Lower leg skin (tissue), 4 donors: ENCODE data around the gene RAB7A. TPM values are rescaled to one million over a fixed set of nuclear protein-coding genes. Genes with fewer than 3 reads are reported as not detected.

Experiments used
- DNase-seq, 2 donors: peaks; one replicate each; pipeline ENCODE4 v3.0.0-alpha.2; 2019; ENCODE audit warnings: low spot score in 2 of 2
- H3K4me3 ChIP-seq: fragments of 200-600 bp; sonication (generic); 2 replicates; pipeline ENCODE4 v1.5.1; 2017; ENCODE audit warnings: mild to moderate bottlenecking, low read depth; ENCODE audit not compliant: poor library complexity, severe bottlenecking
- POLR2A ChIP-seq, 2 donors: fragments of 450-650 bp; IDR thresholded peaks; one replicate each; pipeline ENCODE4 v1.6.1; 2016 to 2017; ENCODE audit warnings: antibody characterized with exemption in 2 of 2, mild to moderate bottlenecking in 1 of 2, moderate library complexity in 1 of 2
- WGBS, 2 donors: methylation state at CpG; one replicate each; pipeline ENCODE4 v1.1.5; 2018; 5-methylcytosine and 5-hydroxymethylcytosine counted together
- intact Hi-C: fragments of 100-400 bp; cut with DNase I; formaldehyde crosslinking; loops from one replicate; pipeline ENCODE4 v1.15.0; 2023; ENCODE audit warnings: low total_unique reads
- total RNA-seq, 4 donors: library from RNA; depleted of rRNA; stranded (reverse); fragments of >200 nt; gene quantifications; one replicate each; pipeline ENCODE4 v1.1.0, GENCODE V29; 2016
- TF ChIP-seq, protein P1 (sequence below), 3 donors: fragments of 450-650 bp; IDR thresholded peaks; one replicate each; pipeline ENCODE4 v1.5.1; 2016; ENCODE audit warnings: antibody characterized with exemption in 3 of 3, mild to moderate bottlenecking in 3 of 3, moderate library complexity in 2 of 3

The RAB7A gene
- total RNA-seq, 4 donors from 2014 or later, result 82.0 to 127 (median 114) TPM

DNA sequence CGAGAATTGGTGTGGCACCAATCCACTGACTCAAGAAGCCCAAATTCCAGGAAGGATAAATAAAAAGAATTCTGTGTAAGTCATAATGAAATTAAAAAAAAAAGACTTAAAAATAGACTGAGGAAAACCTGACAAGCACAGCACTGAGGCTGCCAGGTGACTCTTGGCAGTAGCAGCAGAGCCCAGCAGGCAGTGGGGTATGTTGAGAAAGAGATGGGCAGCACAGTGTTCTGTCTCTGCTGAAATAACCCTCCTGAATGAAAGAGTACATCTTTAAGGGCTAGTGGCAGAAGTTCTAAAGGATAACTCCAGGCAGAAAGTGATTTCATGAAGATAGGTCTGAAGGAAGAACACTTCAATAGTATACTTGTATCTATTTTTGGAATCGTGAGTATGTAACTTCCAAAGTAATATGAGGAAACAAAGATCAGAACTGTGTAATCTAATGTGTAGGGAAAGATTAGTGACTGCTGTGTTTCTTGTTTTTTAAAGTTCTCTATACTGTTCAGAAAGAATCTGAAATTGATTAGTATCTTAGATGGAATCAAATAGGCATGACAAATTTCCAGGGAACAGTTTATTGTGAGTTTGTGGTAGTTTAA is 75.9 kb downstream of the RAB7A start:
- no peak overlapping the region for H3K4me3 ChIP-seq
- 46 to 52% methylated on average over 2 of the region's 2 CpGs for WGBS, 2 donors
- no peak for DNase-seq
- intact Hi-C loops, result no loop called here
- no peak for TF ChIP-seq POLR2A (IDR thresholded peaks at IDR 0.05)
- TF ChIP-seq, protein P1, sequence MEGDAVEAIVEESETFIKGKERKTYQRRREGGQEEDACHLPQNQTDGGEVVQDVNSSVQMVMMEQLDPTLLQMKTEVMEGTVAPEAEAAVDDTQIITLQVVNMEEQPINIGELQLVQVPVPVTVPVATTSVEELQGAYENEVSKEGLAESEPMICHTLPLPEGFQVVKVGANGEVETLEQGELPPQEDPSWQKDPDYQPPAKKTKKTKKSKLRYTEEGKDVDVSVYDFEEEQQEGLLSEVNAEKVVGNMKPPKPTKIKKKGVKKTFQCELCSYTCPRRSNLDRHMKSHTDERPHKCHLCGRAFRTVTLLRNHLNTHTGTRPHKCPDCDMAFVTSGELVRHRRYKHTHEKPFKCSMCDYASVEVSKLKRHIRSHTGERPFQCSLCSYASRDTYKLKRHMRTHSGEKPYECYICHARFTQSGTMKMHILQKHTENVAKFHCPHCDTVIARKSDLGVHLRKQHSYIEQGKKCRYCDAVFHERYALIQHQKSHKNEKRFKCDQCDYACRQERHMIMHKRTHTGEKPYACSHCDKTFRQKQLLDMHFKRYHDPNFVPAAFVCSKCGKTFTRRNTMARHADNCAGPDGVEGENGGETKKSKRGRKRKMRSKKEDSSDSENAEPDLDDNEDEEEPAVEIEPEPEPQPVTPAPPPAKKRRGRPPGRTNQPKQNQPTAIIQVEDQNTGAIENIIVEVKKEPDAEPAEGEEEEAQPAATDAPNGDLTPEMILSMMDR (IDR thresholded peaks at IDR 0.05), result no peak

DNA sequence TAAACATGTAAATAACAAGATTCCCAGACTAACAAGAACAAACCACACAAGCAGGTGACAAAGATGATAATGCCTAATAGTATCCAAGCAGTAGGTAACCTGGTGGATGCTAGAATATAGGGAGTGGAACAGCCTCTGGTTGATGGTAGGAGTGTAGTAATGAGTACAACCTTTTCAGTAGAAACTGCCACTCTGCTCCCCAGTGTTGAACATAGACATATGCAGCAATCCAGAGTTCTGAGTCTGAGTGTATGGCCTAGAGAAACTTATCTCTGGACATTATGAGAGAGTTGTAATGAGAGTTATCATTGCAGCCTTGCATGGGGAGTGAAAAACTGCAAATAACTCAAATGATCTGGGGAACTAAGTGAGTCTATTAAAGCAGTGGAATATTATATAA is 77.3 kb downstream of the RAB7A start:
- no peak overlapping the region for H3K4me3 ChIP-seq
- DNase-seq, result no peak
- no peak for TF ChIP-seq POLR2A (IDR thresholded peaks at IDR 0.05)
- TF ChIP-seq, protein P1 (IDR thresholded peaks at IDR 0.05), result no peak
- intact Hi-C loops, result no loop called here

DNA sequence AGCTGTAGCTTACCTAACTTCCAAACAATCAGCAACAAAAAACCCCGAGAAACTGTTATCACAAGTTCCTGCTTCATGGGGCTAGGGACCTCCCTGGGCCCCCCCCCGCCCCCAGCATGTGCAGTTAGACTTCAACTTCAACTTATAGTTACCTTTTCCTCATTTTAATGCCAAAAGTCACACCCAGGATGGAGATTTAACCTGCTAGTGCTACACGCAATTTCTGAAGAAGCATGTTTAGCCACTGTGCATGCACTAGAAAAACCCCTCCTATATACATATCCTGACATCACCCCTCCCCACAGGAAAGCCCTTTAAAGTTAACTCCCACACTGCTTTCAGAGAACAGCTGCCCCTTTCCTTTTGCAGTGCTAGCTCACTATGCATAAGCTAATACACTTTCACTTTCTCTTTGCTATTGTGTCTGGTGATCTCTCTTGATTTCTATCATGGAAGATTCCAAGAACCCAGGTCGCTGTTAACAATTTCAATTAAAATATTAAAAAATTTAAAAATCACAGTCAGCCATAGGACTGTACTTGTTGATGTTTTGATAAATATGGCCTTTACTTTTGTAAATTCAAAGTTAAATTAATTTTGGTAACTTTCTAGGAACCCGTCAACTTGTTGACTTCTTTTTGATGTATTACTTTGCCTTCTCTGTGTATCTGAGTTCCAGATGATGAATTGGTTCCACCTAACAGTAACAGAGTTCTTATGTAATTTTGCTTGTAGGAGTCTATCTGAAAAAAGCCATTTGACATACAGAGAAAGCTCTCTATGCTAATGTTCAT is 78.2 kb downstream of the RAB7A start:
- H3K4me3 ChIP-seq, result no peak overlapping the region
- WGBS, 2 donors, result 39 to 52% methylated on average over 5 of the region's 5 CpGs
- no peak for TF ChIP-seq POLR2A (IDR thresholded peaks at IDR 0.05)
- TF ChIP-seq, protein P1 (IDR thresholded peaks at IDR 0.05), result no peak

DNA sequence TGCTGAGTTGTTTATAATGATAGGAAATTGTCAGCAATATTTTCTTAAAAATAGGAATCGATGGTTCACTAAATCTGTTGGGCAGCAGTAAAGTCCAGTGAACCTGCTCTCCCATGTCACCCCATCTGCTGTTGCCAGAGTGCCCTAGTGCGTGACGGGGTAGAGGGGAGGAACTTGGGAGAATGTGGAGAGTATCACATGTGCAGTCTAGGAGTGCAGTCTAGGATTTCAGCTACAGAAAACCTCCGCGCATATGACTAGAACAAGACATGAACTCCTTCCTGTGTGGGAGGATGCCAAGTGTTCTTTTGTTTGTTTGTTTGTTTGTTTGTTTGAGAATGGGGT is 78.8 kb downstream of the RAB7A start:
- H3K4me3 ChIP-seq, result no peak overlapping the region
- WGBS, 2 donors, result 80 to 84% methylated on average over 5 of the region's 5 CpGs
- no peak for TF ChIP-seq POLR2A (IDR thresholded peaks at IDR 0.05)
- TF ChIP-seq, protein P1 (IDR thresholded peaks at IDR 0.05), result no peak
- DNase-seq, result no peak
- intact Hi-C loops, result no loop called here

More for the DNA sequence above, 78.2 kb downstream of the RAB7A start:
- intact Hi-C loops, result no loop called here
- no peak for DNase-seq

DNA sequence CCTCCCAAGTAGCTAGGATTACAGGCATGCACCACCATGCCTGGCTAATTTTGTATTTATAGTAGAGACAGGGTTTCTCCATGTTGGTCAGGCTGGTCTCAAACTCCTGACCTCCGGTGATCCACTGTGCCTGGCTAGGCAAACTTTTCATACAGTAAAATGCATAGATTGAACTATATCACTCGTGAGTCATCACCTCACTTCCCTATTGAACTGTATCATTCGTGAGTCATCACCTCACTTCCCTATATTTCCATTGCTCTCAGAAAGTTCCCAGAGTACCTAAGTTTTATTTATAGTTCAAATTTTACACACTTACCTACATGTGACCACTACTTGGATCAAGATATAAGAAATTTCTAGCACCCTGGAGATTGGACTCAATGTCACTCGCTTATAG is 79.8 kb downstream of the RAB7A start:
- DNase-seq, result no peak
- intact Hi-C loops, result no loop called here
- 62 to 81% methylated on average over 4 of the region's 4 CpGs for WGBS, 2 donors
- no peak overlapping the region for H3K4me3 ChIP-seq
- no peak for TF ChIP-seq POLR2A (IDR thresholded peaks at IDR 0.05)
- TF ChIP-seq, protein P1 (IDR thresholded peaks at IDR 0.05), result no peak
